NCI-H2227 (cell line): ENCODE results near the gene LENEP.

Source experiments
- DNase-seq: peaks from one replicate; lab custom pipeline; 2025; ENCODE audit not compliant: unreplicated experiment; lab: John Stamatoyannopoulos, UW

LENEP gene, protein sequence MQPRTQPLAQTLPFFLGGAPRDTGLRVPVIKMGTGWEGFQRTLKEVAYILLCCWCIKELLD

DNA sequence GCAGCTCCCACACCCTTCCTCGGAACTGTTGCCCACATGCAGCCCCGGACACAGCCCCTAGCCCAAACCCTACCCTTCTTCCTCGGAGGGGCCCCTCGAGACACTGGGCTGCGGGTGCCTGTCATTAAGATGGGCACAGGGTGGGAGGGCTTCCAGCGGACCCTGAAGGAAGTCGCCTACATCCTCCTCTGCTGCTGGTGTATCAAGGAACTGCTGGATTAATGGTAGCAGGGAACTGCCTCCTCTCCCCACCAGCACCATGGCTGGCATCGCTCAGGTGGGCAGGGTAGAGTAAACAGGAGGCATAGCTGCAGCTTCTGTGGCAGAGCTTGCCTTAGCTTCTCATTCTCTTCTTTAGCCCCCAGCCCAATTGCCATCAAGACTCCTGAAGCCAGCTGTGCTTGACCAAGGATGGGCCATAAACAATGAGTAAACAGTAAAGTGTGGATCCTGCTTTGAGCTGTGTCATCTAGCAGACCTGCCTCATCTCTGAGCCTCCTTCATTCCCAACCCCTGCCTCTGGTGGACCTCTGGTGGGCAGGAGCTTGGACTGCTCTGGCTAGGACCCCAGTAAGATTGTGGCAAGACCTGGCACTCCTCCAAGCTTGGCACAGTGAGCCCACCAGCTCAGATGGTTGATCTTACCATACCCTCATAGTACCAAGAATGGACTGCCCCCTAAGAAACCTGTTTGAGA lies at the start of gene LENEP:
TSS of gene LENEP (plus strand) at position 15 of the 697 bp plus-strand sequence. CDS start at position 37, 22 bp downstream.
- no peak for DNase-seq

DNA sequence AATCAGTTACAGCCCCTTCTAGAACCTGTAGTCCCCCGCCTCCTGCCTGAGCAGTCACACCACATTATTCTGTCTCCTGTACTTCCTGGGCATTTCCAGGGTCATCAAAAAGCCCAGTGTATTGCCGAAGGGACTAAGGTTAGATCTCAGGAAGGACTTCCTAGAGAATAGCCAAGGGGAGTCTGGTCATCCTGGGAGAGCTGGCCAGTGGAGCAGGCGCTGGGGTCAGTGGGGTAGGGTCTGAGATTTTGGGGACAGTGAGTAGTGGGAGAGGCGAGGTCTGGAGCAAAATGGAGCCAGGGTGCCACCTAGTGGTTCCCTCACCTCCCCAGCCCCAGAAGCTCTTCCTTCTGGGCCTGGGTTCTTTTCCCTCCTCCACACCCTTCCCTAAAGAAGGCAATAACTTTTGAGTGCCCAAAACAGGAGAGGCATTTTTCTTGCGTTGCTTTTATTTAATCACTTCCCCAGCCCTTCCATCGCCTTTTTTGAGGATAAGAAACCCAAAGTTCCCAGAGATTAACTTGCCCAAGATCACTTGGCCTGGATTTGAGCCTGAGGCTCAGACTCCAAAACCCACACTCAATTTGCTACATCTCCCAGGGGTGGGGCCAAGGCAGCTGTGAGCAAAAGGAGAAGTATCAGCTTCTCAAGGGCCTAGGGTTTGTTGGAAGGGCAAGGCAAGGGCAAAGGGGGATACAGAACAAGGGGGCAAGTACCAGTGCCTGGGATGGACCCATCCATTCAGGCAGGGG lies 49.6 kb upstream of the LENEP start:
- peak; percentile 59 for DNase-seq

DNA sequence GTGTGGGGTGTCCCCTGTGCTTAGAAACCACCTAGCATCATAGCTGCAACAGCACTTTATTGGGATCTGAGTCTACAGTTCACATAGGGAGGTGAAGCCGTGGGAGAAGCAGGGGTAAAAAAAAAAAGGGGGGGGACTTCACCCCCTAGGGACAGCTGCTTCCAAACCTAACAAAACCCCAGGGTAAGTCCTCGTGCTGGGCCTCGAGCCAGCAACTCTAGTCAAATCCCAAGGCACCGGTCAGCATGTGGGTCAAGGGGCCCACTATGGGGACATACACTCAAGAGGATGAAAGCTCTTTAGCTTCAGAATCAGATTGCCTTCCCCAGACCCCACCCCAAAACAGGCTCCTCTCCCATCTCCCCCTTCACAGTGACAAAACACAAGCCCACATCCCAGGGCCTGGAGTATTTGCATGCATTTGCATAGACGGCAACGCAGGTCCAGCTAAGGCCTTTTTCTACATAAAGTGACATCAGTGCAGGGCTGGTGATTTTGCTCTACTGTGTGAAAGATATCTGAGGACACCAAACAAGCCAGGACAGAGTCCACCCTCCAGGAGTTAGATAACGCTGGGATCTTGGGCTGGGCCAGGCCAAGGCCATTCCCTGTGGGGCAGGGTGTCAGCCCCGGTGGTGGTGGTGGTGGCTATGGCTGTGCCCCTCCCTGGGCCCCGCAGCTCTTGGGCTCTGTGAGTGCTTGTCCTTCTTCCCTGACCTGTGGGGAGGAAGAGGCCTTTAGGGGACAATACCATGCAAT lies 48.8 kb upstream of the LENEP start:
- no peak for DNase-seq

DNA sequence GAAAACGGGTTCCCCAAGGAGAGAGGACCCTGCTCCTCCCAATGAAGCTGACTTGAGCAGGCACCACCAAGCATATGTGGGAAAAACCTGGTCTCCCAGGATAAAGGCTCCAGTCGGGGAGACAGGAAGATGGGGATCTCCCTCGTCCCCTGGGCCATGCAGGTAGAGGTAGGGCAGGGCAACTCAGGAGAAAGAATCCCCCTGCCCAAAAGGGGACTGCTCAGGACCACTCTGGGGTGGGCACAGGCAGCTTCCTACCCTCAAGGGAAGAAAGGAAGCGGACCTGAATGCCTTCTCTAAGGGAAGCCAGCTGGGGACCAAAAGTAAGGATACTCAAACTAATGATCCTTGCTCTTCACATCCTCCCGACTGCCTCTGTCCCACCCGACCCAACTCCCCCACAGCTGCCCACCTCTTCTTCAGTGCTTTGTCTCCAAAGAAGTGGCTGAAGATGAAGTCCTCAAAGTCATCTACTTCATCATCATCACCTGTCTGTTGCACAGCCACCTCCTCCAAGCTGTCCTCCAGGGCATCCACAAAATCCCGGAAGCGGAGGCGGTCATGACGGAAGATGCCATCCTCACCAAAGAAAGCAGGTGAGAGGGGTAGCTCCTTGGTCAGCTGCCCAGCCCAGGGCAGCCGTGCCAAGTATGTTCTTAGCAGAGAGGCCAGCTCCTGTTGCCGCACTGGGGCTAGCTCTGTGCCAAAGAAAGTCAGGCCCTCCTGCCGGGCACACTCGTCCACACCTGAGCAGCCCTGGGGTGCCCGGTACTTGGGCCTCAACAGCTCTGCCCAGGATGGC lies 48.0 kb upstream of the LENEP start:
- DNase-seq: no peak

DNA sequence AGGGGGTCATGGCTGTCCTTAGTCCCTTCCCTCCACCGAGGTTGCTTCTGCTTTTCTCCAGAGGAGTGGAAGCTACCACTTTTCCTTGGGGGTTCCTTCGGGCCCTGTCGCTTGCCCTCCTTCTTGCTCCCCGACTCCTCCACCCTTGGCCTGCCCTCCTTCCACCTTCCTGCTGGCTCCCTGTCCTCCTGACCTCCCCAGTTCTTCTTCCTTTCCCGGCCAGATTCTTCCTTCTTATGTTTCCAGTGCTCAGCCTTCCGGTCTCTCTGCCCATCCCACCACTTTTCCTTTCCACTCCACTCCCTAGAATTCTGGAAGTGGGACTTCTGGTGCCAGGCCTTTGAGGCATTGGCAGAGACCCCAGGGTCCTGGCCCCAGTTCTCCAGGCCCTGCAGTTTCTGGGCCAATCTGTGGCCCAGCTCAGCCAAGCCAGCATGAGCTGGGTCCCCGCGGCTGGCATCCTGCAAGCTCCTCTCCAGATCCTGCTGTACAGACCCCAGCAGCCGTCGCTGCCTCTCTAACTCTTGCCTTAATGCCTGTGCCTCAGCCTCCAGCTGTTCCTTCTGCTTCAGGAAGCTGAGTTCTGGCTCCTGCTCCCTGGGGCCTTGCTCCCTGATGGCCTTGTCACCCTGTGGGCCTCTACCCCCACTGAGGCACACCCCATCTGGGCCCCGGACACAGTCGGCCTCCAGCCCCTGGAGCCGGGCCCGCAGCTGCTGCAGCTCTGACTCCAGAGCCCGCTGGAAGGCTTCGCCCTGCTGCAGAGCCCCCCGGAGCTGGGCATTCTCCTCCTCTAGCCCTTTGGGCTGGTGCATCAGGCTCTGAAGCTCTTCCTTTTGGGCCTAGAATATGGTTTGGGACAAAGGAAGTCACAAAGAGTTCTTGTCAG lies 47.2 kb upstream of the LENEP start:
- DNase-seq: no peak

DNA sequence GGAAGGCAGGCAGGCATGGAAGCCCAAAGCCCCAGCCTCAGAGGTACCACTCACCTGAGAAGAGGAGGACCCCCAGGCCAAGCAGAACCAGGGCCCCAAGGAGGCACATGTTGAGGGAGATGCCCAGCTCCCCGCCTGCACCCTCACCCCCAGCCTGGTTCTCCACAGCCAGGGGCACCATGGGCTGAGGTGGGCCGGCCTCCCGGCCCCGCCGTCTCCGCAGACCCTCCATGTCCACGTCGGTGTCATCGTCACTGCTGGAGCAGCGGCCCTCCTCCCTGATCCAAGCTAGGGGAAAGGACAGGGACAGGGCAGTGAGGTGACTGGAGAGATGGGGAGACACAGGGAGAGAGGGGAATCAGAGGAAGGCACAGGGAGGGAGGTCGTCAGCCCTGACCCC lies 45.3 kb upstream of the LENEP start:
- no peak for DNase-seq

DNA sequence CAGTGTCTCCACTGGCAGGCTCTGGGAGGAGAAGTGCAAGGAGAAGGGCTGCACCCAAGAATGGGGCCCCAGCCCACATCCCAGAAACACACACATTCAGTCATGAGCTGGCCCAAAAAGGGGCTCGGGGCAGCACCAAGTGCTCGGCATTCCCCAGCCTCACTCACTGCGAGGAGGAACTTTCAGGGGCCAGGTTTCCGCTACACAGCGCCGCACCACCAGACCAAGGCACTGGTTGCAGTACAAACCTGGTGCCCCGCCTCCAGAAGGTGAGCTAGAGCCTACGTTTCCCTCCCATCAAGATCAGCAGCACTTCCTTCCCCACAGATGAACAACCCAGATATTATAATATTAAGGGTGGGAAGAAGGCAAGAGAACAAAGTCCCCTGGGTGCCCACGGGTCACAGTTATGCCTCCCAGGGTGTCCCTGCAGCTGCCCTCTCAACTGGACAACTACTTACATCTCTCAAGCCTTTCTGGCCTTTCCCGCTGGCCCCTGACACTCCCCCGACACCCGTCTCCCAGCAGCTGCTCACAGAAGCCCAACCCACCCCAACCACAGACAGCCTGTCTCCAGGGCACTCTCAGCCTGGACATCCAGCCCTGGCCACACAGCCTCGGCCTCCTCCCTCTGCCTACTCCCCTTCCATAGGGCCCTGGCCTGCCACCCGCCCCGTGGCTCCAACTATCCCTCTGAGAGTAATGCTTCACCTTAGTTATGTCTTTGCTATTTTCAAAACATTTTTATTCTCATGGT lies 41.3 kb upstream of the LENEP start:
- no peak for DNase-seq

DNA sequence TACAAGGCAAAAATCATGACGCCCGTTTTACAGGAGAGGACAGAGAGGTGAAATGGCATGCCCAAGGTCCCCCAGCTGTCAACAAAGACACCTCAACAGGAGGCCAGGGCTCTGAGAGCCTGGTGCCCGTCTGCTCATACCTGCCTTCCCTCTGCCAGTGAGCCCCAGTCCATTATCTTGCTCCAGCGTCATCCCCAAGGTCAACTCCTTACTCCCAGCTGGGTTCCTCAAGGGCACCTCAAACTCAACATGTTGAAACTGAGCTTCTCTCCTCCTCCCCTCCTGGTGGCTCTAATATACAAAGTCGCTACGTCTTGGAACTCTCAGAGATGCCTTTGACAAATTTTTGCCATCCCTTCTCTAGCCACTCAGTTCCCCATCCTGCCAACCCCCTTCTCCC lies 40.7 kb upstream of the LENEP start:
- DNase-seq: no peak

DNA sequence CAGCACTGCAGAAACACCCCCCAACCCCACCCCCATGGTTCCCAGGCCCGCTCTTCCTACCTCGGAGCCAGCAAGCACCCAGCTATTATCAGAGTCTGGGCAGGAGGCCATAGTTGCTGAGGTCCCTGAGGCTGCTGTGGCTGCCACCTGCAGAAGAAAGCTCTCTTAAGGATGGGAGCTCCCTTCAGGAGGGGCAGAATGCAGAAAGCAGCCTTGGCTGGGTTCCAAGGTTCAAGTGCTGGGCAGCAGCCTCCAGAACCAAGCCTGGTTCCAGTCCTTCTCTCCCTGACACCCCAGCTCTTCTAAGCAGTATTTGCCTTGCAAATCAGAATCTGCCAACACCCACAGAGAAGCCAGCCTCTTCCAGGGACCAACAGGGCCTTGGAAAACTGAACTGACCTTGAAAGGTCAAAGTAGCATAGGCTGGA lies 39.8 kb upstream of the LENEP start:
- DNase-seq: no peak

DNA sequence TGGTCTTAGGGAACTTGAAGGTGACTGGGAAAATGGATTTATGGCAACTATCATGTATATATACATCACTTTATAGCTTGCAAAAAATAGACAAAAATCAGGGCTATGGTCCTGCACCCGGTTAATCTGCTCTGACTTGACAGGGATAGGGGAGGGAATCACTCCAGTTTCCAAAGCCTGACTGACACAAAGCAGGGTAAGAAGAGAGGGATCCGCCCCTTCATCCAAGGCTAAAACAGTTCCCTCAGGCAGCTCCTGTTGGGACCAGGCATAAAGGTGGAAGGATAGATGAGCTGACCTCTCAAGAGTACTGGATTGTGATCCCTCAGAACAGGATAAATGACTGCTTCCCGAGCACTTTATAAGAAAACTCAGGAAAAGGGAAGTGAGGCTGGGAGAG lies 38.8 kb upstream of the LENEP start:
- DNase-seq: no peak

DNA sequence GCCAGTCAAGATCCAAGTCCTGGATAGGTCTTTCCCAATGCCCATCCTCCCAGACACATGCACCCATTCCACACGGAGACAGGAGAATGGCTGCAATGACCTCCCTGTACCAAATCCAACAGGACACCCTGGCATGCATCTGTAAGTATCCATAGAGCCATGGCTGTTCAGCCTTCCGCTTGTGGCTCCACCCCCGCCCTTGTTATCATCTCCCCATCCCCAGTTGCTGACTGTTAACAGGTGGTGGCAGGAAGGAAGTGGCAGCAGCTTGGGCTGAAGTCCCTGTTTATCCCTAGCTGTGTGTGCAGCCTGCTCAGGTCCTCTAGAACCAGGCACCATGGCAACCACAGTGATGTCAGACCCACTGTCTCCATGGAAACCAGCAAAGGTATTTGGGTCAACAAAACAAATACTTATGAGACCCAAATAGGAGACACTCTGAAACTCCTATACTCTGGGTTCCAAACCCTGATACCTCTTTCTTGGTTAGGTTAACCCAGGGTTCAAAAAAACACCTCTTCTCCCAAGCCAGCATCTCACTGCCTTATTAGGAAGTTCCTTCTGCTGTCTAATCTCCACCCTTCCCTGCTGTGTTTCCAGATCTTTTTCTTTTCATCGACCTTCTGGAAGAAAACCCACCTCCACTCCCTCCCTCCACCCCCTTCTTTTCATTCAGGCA lies 38.2 kb upstream of the LENEP start:
- peak; percentile 89 for DNase-seq

DNA sequence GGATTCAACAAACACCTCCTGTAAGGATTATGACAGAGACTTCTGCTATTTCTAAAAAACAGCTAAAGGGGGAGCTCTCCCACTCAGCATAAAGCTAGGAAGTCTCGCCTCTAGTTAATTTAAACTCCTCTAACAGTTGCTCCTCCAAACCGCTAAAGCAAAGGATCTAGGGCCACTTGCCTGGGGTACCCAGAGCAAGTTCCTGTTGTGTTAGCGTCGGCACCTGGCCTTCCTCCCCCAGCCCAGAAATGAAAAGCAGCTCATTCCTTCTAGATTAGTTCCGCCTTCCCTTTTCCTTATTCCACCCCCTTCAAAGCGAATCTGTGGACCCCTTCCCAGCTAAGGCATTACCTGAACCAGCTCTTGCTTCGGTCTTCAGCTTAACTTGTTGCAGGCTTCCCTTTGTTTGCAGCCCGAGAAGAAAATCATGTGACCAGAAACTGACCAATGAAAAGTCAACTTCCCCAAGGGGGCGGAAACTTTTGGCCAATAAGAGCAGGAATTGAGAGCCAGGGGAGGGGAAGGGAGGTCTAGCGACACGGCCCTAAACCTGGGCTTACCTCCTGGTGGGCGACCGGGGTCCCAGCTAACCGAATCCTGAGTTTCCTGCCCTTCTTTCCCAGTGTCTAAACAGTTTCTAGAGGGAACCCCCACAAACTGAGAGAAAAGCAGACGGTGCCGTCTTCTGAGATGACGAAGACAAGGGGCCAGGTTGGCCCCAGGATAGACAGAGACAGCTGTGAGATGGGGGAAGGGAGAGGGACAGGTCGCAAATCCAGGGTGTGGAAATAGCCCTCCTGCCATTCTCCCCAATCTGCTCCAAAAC lies 37.5 kb upstream of the LENEP start, which contains the start of gene PBXIP1:
TSS of gene PBXIP1 (minus strand) at position 382 of the 826 bp plus-strand sequence. CDS start 2,378 bp downstream, outside the sequence.
- DNase-seq: peak; percentile 93

DNA sequence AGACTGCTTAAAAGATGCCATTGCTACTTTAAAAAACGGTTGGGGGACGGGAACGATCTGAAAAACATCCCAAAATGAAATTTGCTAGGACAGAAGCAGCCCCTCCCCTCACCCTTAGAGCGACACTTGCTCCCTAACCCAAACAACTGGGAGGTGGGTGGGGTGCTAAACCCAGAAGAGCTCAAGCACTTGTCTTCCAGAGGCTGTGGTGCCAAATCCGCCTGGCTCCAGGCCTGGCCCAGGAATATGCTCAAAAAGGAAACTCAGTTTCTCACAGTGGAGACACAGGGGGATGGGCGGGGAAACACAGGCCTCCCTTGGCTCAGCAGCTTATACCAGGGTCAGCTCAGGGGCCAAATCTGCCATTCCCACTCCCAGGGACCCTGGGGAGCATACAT lies 36.8 kb upstream of the LENEP start:
- no peak for DNase-seq

DNA sequence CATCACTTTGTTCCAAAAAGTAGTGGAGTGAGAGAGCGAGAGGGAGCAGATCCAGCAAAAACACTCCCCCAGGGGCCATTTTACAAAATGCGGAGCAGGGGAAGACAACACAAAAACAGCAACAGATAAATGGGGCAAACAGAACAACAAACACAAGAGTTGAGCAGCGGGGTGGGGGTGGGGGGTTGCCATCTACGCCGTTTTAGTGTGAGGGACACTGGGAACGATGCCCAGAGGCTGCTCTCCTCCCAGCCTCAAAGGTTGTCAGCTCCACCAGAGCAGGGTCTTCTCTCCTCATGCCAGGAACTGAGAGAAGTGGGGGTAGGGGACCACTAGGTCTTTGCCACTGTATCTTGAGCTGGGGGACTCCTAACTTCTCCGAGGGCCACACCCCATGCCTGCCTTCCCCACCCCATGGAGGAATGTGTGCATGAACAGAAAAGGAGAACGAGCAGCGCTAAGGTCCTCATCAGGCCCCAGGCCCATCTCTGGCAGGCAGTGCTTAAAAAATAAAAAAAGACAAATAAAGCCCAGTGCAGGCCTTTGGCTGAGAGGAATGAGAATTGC lies 36.2 kb upstream of the LENEP start:
- no peak for DNase-seq

DNA sequence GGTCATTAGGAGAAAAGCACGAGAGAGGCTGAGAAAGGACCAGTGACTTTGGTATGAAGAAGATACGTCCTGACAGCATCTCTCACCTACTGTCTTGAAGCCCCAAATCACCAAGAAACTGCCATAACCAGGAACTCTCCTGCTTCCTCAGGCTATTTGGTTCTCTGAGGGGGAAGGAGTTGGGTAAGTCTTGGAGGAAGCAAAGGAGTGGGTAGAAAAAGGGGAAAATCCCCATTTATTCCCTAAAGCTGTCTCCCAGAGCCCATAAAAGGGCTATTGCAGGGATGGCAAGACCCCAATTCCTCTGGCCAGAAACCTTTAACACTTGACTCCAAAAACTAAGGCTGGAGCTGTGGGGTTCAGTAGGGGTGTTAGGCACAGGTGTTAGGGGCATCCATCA lies 35.4 kb upstream of the LENEP start:
- DNase-seq: no peak

DNA sequence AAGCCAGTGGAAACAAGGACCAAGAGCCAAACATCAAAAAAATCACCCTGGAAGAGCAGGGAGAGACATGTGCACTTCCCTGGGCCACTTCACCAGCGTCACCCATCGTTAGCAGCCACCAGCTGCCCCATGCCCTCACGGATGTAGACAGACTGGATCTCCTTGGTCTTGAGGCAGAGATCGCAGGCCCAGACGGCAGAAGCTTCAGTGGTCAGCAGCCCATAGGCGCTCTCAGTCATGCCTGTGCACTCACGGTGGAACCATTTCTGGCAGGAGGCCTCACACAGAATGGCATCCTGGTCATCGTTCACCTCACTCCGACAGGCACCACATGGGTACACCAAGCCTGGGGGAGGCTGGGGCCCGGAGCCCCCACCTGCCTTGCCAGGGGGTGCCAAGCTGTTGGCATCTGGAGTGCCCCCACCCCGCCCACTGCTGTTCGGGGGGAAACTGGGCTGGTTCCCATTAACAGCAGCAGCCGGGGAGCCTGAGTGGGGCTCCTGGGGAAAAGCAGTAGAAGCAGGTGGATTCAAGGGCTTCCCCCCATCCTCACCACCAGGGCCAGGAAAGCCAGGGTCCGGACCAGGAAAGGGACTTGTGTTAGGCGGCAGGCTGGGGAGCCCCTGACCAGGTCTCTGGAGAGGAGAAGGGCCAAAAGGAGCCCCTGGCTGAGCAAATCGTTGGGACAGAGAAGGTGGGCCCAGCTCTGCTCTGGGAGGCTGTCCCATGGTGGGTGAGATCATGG lies 34.5 kb upstream of the LENEP start:
- DNase-seq: no peak

DNA sequence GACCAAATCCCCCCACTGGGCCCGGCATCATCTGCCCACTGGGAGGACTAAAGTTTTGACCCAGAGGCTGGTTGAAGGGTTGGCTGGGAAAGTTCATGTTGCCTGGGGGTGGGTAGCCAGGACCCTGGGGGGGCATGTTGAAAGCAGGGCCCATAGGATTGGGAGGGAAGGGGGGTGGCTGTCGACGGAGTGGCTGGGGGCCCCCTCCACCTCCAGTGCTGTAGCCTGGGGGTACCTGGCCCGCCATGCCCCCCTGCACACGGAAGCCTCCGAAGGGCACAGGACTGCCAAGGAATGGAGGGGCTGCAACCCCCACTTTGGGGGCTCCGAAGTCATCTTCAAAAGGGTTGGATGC lies 34.0 kb upstream of the LENEP start:
- no peak for DNase-seq
